IPS DF 4.7 (cell line): Measurements from ENCODE around the gene MORC3.
"Not testable (repeated sequence)": the region's sequence is repeated elsewhere in the genome, so short reads cannot be mapped to it uniquely, and the experiment has no call there.

Experiments
- DNase-seq: peaks from one replicate; pipeline ENCODE4 v3.0.0-alpha.2; 2013; ENCODE audit warnings: low spot score; ENCODE audit errors: extremely low read depth

Gene MORC3

DNA sequence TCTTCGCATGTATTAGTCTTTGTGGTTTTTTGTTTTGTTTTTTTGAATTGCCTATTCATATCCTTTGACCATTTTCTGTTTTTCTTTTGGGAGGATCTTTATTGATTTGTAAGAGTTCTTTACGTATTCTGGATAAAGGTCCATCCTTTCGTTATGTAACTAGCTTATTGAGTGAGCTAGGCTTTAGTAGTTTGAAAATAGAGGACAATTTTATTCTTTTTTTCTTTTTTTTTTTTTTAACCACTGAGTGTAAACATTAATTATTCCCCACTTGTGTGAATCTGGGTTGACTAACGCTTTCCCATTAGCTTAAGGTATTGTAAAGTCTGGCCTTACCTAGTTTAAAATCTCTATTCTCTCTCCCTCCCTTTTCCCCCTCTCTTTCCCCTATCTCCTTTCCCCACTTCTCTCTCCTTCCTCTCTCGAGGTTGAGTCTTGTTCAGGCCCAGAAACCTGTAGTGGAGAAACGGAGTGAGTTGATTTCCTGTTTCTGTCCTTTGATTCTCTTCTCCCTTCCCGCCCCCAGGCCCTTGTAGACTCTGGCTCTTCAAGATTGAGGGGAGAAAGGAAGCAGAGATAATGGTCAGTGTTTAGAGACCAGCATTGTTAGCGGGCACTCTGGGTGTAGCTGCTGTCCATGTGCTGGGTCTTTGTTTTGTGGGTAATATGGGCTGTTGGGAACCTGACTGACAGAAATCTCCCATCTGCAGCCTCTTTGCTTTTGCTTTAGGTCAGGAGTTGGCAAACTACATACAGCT, 1.5 kb downstream of the MORC3 start:
- DNase-seq = no peak

- no peak for DNase-seq
Observed at GRCh38 chr21:36322083-36322424, 2.1 kb downstream of the MORC3 start.

DNA sequence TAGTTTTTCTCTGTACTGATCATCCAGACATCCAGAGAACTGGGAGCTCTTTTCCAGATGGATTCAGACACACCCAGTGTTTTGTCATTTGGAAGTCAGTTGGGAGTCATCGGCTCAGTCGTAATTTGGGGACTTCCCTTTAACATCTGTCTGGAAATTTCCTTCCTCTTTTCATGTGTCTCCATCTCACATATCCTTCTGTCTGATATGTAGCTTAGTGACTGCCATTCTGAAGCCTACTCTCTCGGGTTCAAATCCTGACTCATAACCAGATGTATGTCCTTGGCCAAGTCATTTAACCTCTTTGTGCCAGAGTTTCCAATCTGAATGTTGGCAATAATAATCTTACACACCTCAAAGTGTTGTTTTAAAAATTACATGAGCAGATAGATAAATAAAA, 3.0 kb downstream of the MORC3 start:
- DNase-seq = no peak

DNA sequence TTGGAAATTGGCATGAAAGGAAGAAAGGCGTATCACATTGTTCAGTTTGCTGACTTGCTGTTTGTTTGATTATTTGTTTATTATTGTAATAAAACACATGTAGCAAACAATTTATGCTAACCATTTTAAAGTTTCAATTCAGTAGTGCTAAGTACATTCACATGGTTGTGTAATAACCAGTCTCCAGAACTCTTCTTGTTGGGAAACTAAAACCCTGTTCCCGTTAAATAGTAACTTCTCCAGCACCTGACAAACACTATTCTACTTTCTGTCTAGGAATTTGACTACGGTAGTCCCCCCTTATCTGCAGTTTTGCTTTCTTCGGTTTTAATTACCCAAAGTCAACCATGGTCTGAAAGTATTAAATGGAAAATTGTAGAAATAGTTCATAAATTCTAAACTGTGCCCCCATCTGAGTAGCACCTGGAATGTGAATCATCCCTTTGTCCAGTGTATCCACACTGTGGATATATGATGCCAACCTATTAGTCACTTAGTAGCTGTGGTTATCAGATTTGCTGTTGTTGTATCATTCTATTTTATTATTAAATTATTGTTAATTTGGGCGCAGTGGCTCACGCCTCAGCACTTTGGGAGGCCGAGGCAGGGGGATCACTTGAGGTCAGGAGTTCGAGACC, 5.5 kb downstream of the MORC3 start:
- DNase-seq = no peak

DNA sequence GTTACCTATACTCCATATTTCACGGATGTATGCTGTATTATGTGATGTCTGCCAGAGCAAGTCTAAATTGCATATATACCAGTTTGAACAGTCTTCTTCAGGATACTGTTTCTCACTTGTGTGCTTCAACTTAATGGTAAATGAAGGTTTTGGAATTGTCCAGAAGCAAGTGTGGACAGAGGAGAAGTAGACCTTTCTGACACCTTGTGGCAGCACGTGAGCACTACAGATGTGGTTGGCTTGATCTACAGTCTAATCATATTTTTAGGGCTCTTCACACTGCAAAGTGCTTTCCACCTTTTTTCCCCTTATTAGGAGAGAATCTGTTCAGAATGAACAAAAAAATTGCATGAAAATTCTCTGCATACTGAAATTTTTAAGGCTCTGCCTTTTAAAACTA, 10.9 kb downstream of the MORC3 start:
- no peak for DNase-seq

DNA sequence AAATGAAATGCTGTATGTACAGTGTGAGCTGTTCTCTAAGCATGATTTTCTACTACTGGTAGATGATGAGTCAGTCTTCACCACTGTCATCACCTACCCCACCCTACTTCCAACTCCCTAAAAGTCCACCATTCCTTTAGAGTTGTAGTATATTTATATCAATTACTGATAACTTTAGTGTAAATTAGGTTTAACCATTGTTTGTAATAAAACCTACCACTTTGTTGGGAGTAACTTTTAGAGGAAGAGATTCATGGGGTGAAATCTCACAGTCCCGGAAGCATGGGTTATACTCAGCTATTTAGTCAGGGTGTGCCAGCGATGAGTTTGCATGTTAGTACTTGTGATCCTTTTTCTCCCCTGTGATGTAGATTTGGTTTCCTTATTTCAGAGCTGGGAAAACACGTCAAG, 17.1 kb downstream of the MORC3 start:
- DNase-seq = no peak

GRCh38 chr21:36338975-36339374, 19.0 kb downstream of the MORC3 start:
- DNase-seq = no peak

- DNase-seq = not testable (repeated sequence)
Observed at GRCh38 chr21:36342581-36342980, 22.6 kb downstream of the MORC3 start.

GRCh38 chr21:36344931-36345330, 24.9 kb downstream of the MORC3 start:
- no peak for DNase-seq

- no peak for DNase-seq
Observed at GRCh38 chr21:36347278-36347961, 27.4 kb downstream of the MORC3 start.

DNA sequence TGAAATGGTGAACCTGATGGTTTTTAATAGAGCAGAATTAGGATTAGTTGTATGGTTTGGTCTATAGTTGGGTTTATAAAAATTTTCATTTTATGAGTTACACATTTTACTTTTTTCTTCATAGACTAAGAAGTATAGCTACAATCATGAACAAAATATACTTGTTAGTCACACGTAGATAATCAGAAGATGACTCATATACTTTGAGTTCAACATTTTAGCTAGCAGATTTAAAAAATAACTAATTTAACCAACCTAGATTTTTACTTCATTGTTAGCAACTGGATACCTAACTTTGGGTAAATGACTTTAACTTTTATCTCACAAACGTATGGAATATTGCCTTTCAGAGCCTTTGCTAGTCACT, 27.9 kb downstream of the MORC3 start:
- DNase-seq = no peak

- DNase-seq = no peak
Observed at GRCh38 chr21:36349315-36349714, 29.3 kb downstream of the MORC3 start.

GRCh38 chr21:36350282-36350910, 30.4 kb downstream of the MORC3 start:
- DNase-seq = no peak

DNA sequence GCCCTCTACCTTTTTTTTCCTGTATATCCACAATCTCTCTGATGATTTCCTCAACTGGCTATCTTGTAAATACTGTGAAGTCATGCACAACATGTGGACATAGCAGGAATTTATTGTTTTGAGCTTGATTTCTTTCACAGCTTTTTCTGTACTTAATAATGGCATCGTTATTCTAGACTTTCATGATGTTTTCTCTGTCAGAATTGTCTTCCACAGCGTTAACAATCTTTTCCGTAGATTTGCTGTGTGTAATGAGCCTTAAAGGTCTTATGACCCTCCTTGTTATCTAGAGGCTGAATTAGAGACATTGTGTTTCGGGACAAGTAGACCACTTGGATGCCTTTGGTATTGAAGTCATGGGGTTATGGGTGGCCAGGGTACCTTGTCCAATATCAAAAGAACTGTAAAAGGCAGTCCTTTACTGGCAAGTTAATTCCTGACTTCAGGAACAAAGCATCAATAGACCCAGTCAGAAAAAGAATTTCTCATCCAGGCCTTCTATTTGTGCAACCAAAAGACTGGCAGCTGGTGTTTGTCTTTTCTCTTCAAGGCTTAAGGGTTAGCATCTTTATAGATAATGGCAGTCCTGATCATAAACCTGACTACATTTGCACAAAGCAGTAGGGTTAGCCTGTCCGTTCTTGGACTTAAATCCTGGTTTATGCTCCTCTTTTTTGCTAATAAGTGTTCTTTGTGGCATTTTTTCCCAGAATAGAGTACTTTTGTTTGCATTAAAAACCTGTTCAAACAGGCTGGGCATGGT, 35.1 kb downstream of the MORC3 start:
- no peak for DNase-seq

GRCh38 chr21:36355868-36356267, 35.9 kb downstream of the MORC3 start:
- DNase-seq = no peak

- DNase-seq = no peak
Observed at GRCh38 chr21:36359185-36359584, 39.2 kb downstream of the MORC3 start.

GRCh38 chr21:36369064-36369685, 49.2 kb downstream of the MORC3 start:
- DNase-seq = no peak

DNA sequence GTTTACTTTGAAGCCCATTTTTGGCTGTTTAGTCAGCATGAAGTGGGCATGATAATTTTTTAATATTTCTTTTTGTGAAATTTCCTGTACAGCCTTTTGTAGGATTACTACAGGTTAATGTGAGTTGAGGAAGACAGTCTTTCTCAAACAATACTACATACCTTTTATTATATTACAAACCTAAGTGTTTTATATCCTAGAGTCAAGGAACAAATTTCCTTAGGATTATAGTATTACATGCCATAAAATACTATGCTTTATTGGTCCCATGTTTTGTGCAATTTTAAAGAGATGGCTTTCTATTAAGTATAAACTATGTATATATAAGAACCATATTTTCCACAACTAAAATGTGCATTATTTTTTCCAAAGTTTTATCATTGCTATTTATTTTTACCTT, 56.0 kb downstream of the MORC3 start:
- no peak for DNase-seq

DNA sequence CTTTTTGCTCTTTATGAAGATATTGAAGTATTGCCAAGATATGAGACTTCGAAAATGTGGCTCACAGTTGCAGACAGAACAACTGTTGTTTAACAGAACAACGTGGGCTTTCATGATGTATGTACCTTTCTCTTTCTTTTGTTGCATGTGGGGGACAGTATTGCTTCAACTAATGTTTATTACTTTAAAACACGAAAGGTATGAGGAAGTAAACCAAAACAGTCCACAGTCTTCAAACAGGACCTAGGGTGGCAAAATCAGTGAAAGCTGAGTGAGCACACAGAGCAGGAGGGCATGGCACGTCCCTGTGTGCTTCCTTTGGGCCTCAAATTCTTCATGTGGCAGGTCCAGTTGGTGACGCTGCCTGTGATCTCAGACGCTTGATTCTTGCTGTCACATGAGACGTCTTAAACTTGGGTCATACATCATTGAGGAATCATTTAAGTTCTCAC, 57.4 kb downstream of the MORC3 start:
- no peak for DNase-seq

DNA sequence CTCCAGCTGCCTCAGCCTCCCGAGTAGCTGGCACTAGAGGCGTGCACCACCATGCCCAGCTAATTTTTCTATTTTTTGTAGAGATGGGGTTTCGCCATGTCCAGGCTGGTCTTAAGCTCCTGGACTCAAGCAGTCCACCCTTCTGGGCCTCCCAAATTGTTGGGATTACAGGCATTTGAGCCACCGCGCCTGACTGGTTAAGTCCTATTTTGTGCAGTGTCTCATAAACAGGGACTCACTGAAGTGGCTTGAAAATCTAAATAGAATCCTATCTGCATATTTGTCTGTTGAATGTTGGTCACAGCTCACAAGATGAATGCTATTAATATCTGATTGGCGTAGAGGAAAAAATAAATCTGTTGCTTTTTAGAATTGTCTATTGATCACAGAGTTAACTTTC, 59.3 kb downstream of the MORC3 start:
- DNase-seq = no peak
